Ishikawa (cell line): Measurements from ENCODE around the gene CD84.

Source experiments
- CEBPB ChIP-seq: IDR thresholded peaks from 2 replicates; pipeline ENCODE4 v1.6.1; 2012
- CREB1 ChIP-seq: IDR thresholded peaks from 2 replicates; pipeline ENCODE4 v1.6.1; 2012; ENCODE audit warnings: low read depth
- EGR1 ChIP-seq: IDR thresholded peaks from 2 replicates; pipeline ENCODE4 v1.6.1; 2012
- EP300 ChIP-seq: IDR thresholded peaks from 2 replicates; pipeline ENCODE4 v1.6.1; 2012; ENCODE audit warnings: borderline replicate concordance
- FOXM1 ChIP-seq: IDR thresholded peaks from 2 replicates; pipeline ENCODE4 v1.6.1; 2012; ENCODE audit warnings: low read depth, borderline replicate concordance
- MAX ChIP-seq: IDR thresholded peaks from 2 replicates; pipeline ENCODE4 v1.6.1; 2012
- NFIC ChIP-seq: IDR thresholded peaks from 2 replicates; pipeline ENCODE4 v1.6.1; 2012
- RAD21 ChIP-seq: IDR thresholded peaks from 2 replicates; pipeline ENCODE4 v1.6.1; 2012; ENCODE audit warnings: low read depth
- REST ChIP-seq: IDR thresholded peaks from 2 replicates; pipeline ENCODE4 v1.6.1; 2012; ENCODE audit warnings: low read depth, mild to moderate bottlenecking
- TAF1 ChIP-seq: IDR thresholded peaks from 2 replicates; pipeline ENCODE4 v1.6.1; 2012; ENCODE audit warnings: low read depth, mild to moderate bottlenecking
- TCF12 ChIP-seq: IDR thresholded peaks from 2 replicates; pipeline ENCODE4 v1.6.1; 2012; ENCODE audit warnings: low read depth
- TEAD4 ChIP-seq: IDR thresholded peaks from 2 replicates; pipeline ENCODE4 v1.6.1; 2012
- USF1 ChIP-seq: IDR thresholded peaks from 2 replicates; pipeline ENCODE4 v1.6.1; 2012
- YY1 ChIP-seq: IDR thresholded peaks from 2 replicates; pipeline ENCODE4 v1.6.1; 2012; ENCODE audit warnings: low read depth
- ZBTB7A ChIP-seq: IDR thresholded peaks from 2 replicates; pipeline ENCODE4 v1.6.1; 2012; ENCODE audit warnings: low read depth

The CD84 gene

GRCh38 chr1:160597705-160598104, 18.4 kb upstream of the CD84 start:
- TF ChIP-seq USF1, result no peak
- no peak for TF ChIP-seq YY1
- TF ChIP-seq ZBTB7A, result no peak
- no peak for TF ChIP-seq FOXM1
- TF ChIP-seq EP300, result no peak
- TF ChIP-seq MAX, result no peak

- TF ChIP-seq EP300 (no peak), MAX (no peak), USF1 (no peak), RAD21 (no peak), TEAD4 (no peak), REST (no peak), FOXM1 (no peak), YY1 (no peak)
Observed at GRCh38 chr1:160597051-160597450, 17.8 kb upstream of the CD84 start.

- no peak for TF ChIP-seq TAF1
- no peak for TF ChIP-seq ZBTB7A
- TF ChIP-seq MAX, result no peak
- no peak for TF ChIP-seq NFIC
- no peak for TF ChIP-seq FOXM1
- no peak for TF ChIP-seq USF1
- no peak for TF ChIP-seq CEBPB
- no peak for TF ChIP-seq EGR1
- no peak for TF ChIP-seq EP300
- no peak for TF ChIP-seq TCF12
- no peak for TF ChIP-seq TEAD4
- no peak for TF ChIP-seq REST
- TF ChIP-seq CREB1, result no peak
- no peak for TF ChIP-seq YY1
- no peak for TF ChIP-seq RAD21
Observed at GRCh38 chr1:160590488-160590887, 11.2 kb upstream of the CD84 start.

- no peak for TF ChIP-seq MAX
- TF ChIP-seq TAF1, result no peak
- no peak for TF ChIP-seq REST
- no peak for TF ChIP-seq ZBTB7A
- TF ChIP-seq YY1, result no peak
- no peak for TF ChIP-seq FOXM1
- no peak for TF ChIP-seq USF1
- no peak for TF ChIP-seq TCF12
- no peak for TF ChIP-seq RAD21
- TF ChIP-seq TEAD4, result no peak
- TF ChIP-seq CREB1, result no peak
- no peak for TF ChIP-seq EP300
- no peak for TF ChIP-seq EGR1
- TF ChIP-seq NFIC, result no peak
- TF ChIP-seq CEBPB, result no peak
Observed at GRCh38 chr1:160588468-160588867, 9.2 kb upstream of the CD84 start.
